ENCODE data around the gene TMEM143.

DNA sequence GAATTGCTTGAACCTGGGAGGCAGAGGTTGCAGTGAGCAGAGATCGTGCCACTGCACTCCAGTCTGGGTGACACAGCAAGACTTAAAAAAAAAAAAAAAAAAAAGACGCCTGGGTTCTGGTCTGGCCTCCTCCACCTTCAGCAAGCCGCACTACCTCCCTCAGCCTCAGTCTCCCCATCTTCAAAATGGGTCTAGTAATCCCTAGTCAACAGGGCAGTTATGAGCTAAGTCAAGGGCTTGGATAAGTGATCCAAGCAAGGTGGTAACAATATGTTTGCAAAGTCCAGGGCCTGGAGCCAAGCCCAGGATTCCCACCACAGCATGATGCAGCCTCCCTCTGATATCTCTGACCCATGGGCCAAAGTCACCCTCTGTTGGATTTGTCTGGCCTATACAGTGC, 23.2 kb upstream of the TMEM143 start:
- TF ChIP-seq, protein P1, sequence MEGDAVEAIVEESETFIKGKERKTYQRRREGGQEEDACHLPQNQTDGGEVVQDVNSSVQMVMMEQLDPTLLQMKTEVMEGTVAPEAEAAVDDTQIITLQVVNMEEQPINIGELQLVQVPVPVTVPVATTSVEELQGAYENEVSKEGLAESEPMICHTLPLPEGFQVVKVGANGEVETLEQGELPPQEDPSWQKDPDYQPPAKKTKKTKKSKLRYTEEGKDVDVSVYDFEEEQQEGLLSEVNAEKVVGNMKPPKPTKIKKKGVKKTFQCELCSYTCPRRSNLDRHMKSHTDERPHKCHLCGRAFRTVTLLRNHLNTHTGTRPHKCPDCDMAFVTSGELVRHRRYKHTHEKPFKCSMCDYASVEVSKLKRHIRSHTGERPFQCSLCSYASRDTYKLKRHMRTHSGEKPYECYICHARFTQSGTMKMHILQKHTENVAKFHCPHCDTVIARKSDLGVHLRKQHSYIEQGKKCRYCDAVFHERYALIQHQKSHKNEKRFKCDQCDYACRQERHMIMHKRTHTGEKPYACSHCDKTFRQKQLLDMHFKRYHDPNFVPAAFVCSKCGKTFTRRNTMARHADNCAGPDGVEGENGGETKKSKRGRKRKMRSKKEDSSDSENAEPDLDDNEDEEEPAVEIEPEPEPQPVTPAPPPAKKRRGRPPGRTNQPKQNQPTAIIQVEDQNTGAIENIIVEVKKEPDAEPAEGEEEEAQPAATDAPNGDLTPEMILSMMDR (IDR thresholded peaks at IDR 0.05) = no peak
- no peak for TF ChIP-seq POLR2A (IDR thresholded peaks at IDR 0.05)

Measured in esophagus squamous epithelium (tissue), 4 donors.